Cortex of kidney (tissue), 1 donor: ENCODE data around the gene RBM19.

Source experiments
- DNase-seq: peaks from one replicate; lab custom pipeline; 2025; lab: John Stamatoyannopoulos, UW

The RBM19 gene

DNA sequence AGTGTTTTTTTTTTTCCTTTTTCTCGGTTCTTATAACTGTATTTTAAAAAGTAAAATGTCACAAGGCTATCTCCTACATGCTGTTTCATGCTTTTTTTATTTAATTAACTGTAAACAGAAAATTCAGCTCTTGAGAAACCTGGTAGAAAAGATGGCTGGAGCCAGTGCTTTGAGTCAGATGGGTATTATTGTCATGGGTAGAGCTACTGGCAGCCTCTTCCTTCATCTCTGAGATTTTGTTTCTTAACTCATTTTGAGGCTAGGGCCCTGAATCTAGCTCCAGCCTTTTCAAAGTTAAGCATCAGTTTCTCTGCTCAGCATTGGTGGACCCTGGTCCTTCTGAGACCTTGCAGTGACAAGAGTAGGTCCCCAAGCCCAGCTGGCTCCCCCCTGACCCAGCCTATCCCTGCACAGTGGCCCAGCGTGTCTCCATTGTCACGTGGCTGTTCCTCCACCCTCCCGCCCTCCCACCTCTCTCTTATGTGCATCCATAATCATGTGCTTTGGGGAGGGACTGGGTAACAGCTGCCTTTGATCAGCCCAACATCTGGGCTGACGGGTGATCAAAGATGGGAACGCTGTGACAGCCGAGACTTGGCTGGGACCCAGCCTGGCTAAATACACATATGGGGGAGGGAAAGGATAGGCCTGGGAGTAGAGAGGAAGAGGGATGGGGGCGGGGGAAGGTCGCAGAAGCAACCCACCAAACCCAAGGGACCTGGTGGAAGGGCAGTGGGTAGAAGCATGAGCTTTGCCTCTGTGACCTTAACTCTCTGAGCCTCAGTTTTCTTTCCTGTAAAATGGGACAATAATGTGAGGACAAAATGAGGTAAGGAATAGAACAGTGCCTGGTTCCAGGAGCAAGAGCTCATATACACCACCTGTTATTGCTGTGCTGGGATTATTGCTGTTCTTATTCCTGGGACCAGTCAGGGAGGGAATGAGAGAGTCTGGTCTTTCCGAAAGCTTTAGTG lies 24.4 kb upstream of the RBM19 start:
- no peak for DNase-seq

DNA sequence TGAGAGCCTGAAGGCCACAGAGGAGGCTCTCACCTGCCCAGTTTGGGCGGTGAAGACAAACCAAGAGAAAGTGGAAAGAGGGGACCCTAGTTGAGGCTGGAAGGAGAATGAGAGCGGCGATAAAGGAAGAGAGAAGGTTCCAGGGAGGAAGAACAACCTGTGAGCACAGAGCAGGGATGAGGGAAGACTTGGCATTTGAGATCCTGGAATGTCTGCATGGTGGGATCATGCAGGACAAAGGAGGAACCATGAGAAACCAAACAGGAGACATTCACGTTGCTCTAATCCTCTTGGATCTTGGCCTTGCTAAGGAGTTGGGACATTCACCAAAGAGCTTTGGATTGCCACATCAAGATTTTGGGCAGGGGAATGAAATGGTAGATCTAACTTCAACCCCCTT lies 22.9 kb upstream of the RBM19 start:
- DNase-seq, result no peak

DNA sequence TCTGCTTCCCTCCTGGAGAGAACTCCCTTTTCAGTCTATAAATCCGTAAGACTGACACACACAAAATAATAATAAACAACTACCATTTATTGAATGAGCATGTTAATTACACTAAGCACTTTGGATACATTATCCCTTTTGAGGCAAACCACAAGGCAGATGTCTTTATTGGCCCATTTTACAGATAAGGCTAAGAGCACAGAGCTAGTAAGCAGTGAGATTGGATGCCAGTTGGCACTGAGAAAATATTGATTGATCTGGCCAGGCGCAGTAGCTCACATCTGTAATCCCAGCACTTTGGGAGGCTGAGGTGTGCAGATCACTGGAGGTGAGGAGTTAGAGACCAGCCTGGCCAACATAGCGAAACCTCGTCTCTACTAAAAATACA lies 21.9 kb upstream of the RBM19 start:
- no peak for DNase-seq

DNA sequence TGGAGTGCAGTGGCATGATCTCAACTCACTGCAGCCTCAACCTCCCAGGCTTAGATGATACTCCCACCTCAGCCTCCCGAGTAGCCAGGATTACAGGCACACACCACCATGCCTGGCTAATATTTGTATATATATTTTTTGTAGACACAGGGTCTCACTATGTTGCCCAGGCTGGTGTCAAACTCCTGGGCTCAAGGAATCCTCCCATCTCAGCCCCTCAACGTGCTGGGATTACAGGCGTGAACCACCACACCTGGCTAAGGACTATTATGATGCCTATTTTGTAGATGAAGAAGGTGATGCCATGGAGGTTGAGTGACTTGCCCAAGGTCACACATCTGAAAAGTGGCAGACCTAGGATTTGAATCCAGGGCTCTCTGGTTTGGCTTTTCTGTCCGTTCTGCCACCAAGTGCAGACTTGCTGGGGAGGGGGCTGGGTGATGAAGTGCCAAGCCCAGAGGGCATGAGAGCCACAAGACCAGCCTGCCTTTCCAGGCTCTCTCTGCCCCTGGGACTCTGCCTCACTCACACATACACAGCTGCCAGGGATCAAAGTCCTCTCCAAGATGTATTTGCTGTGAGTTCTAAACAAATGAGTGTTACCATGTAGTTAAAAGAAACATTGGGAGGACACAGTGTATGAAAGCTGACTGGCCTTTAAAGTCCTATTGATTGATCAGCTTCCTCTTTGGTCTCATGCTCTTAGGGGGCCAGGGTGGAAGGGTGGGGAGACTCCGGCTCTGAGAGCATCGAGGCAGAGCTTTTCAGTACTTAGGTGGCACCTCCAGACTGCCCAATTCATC lies 21.3 kb upstream of the RBM19 start:
- no peak for DNase-seq

GRCh38 chr12:113984464-113984863 lies 18.3 kb upstream of the RBM19 start:
- no peak for DNase-seq

- no peak for DNase-seq
Measured at GRCh38 chr12:113983777-113984448, 17.8 kb upstream of the RBM19 start.

DNA sequence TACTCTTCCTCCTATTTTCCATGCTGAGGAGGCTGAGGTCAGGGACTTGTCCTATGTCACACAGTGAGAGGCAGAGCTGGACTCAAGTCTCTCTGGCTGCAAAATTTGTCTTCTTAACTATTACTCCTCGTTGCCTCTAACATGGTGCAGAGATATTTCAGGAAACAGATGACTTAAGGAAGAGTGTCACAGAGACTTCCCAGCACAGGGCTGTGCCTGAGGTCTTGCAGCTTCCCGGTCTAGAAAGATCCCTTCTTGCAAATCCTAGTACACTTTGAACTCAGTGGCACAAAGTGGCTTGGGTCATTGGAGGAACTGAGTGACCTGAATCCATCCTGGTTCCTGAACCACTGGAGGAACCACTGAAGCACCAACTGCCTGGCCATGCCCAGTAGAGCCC lies 17.1 kb upstream of the RBM19 start:
- no peak for DNase-seq

GRCh38 chr12:113981876-113982275 lies 15.8 kb upstream of the RBM19 start:
- no peak for DNase-seq

DNA sequence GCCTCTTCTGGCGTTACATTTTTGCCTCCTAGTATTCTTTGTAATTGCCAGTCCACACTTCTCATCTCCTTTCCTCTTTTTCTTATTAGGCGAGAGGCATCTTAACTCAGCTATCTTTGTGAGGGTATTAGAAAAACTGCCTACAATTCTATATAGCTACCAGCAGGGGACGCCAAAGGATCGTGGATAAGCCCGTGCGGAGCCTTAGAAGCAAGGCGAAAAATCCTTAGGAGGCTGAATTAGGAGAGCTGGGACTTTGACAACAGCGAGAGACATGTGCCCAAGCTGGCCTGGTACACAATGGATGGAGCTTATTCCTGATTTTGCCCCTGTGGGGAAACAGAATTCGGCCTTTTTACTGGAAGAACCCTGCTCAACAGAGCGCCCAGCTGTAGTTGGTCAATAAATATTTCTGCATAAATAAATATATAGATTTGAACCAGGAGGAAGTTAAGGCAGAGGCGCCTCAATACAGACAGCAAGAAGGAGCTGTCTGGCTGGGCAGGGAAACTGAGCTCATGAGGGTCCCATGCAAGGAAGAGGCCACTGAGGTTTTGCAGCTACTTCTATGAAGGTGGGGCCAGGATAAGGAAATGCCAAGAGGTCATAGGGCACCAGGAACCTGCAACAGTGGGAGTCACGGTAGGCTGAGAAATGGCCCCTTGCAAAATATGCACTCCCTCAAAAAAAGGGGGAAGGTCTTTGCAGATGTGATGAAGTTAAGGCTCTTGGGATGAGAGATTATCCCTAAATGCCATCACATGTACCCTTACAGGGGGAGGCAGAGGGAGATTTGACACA lies 14.6 kb upstream of the RBM19 start:
- no peak for DNase-seq

- DNase-seq, result no peak
Measured at GRCh38 chr12:113980054-113980453, 13.9 kb upstream of the RBM19 start.

DNA sequence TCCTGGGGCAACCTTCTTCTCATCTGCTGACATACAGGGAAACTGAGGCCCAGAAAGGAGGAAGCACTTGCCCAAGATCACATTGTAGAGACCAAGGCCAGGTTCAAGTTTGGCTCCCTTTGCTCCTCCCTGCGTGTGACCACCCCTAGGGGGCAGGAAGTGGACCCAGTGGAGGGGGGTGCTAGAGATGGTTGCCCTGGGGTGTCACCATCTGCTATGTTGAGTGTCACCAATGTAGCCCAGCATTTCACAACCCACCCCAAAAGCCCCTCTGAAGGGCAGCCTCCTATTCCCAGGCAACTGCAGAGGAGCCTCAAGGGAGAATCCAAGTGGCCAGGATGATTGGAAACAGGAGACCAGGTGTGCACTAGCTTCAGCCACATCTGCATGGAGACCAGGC lies 12.0 kb upstream of the RBM19 start:
- DNase-seq, result no peak

DNA sequence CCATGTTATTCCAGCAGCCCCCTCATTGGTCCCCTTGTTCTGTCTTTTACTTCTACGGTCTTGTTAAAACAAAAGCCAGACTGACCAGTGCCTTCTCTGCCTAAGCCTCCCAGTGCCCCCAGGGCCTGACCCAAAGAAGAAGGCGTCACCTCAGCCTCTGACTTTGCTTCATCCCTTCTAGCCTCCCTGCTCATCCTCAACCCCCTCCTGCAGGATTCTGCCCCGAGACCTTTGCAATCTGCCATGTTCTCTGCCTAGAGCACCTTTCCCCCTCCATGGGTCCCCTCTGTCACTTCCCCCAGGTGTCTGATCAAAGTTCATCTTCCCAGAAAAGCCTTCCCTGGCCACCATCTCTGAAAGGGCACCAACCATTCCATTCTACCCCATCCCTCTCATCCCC lies 7.9 kb upstream of the RBM19 start:
- no peak for DNase-seq

GRCh38 chr12:113973109-113973904 lies 7.2 kb upstream of the RBM19 start:
- no peak for DNase-seq

DNA sequence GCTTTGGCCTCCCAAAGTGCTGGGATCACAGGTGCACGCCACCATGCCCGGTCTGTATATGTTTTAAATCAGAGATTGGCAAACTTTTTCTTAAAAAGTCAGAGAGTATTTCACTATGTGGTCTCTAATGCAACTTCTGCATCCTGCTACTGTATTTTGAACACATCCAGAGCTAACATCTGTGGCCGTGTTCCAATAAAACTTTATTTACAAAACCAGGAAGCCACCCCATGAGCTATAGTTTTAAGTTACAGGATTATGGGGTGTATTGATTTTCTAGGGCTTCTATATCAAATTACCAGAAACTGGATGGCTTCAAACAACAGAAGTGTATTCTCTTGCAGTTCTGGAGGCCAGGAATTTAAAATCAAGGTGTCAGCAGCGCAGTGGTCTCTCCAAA lies 5.3 kb upstream of the RBM19 start:
- DNase-seq, result no peak

DNA sequence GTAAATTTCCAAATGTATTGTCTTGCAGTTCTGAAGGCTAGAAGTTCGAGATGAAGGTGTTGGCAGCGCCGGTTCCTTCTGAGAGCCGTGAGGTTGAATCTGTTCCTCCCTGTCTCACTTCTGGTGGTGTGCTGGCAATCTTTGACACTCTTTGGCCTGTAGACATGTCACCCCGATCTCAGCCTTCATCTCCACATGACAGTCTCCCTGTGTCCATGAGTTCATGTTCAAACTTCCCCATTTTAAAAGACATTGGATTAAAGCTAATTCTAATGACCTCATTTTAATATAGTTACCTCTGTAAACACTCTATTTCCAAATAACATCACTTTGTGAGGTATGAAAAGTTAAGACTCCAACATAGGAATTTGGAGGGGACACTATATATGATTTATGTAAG lies 4.1 kb upstream of the RBM19 start:
- DNase-seq, result no peak

GRCh38 chr12:113967368-113967767 lies 1.2 kb upstream of the RBM19 start:
- no peak for DNase-seq

GRCh38 chr12:113962733-113963132 lies 3.4 kb downstream of the RBM19 start:
- DNase-seq, result no peak

DNA sequence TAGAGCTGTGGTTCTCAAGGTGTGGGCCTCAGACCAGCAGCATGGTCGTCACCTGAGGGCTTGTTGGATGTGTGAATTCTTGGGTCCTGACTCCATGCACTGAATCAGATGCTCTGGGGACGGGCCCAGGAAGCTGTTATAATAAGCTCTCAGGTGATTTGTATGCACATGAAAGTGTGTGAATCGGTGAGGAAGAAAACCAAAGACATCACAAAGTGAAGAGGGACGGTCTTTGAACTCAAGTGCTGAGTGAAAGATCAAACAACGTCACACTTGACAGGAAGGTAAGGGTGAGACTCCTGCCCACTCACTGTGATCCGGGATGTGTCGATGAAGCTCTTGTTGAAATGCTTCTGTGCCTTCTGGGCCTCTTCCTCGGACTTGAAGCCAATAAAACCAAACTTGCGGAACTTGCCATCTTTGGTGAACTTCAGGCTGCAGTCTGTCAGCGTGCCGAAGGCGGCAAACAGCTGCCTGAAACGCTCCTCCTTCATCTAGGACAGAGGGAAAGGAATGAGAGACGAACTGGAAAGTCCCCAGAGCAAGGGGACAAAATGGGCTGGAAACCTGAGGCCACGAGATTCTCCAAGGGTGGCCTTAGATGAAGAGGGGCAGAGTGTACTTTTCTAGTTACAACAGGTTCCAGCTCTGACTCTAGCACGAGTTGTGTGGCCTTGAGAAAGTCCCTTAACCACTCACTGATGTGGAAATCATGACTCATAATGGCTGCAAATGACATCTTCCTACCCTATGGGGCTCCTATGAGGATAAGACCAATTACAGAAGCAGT lies 4.0 kb downstream of the RBM19 start:
- DNase-seq, result no peak

DNA sequence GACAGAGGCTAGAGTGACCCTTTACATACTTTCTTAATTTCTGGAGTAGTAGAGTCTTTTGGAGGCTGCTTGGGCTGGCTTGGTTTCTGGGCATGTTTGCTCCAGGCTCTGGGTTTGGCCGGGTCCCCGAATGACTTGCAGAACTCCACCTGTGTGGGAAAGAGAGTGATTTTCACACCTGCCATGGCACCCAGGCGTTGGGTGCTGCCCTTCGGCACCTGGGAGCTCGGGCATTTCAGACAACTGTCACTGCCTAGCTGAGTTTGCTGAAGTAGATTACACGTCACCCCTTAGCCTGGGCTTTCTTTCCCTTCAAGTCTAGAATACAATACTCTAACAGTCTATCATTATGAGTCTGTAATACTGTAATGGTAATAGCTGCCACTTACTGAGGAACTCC lies 6.1 kb downstream of the RBM19 start:
- no peak for DNase-seq

- DNase-seq, result no peak
Measured at GRCh38 chr12:113959096-113959495, 7.0 kb downstream of the RBM19 start.
